ENCODE results near the gene HSPA1B. TPM values are rescaled to one million over a fixed set of nuclear protein-coding genes. Genes with fewer than 3 reads are reported as not detected.
"Not testable (repeated sequence)": the region's sequence is repeated elsewhere in the genome, so short reads cannot be mapped to it uniquely, and the experiment has no call there.

The HSPA1B gene
- total RNA-seq, 1 donor from 2014 or later, result 50.8 TPM

- ATAC-seq, result no peak
Measured at GRCh38 chr6:31796993-31797385, 30.5 kb upstream of the HSPA1B start.

GRCh38 chr6:31797588-31797987, 29.9 kb upstream of the HSPA1B start:
- DNase-seq (ENCODE audit: low spot score) (no peak), ATAC-seq (no peak)

More at GRCh38 chr6:31796993-31797385, 30.5 kb upstream of the HSPA1B start:
- no peak for DNase-seq (ENCODE audit: low spot score)

GRCh38 chr6:31799781-31800180, 27.8 kb upstream of the HSPA1B start:
- no peak for ATAC-seq
- DNase-seq (ENCODE audit: low spot score), result no peak

- DNase-seq (ENCODE audit: low spot score); ATAC-seq: not testable (repeated sequence)
Measured at GRCh38 chr6:31801031-31801927, 26.3 kb upstream of the HSPA1B start.

GRCh38 chr6:31805939-31806469, 21.5 kb upstream of the HSPA1B start:
- no peak for DNase-seq (ENCODE audit: low spot score)

GRCh38 chr6:31806470-31807272, 20.9 kb upstream of the HSPA1B start, which contains the start of gene LSM2:
Gene LSM2 (minus strand): TSS chr6:31806966. CDS start chr6:31806757, 209 bp downstream.
- DNase-seq (ENCODE audit: low spot score) (peak; percentile 98), ATAC-seq (peak; percentile 97)

More at GRCh38 chr6:31805939-31806469, 21.5 kb upstream of the HSPA1B start:
- peak; percentile 1 for ATAC-seq

GRCh38 chr6:31808599-31808998, 18.9 kb upstream of the HSPA1B start:
- peak; percentile 4 for ATAC-seq
- not testable (repeated sequence) for DNase-seq (ENCODE audit: low spot score)

GRCh38 chr6:31811645-31812044, 15.9 kb upstream of the HSPA1B start:
- no peak for DNase-seq (ENCODE audit: low spot score)
- ATAC-seq, result no peak

- ATAC-seq (no peak), DNase-seq (ENCODE audit: low spot score) (no peak)
Measured at GRCh38 chr6:31813465-31813849, 14.1 kb upstream of the HSPA1B start.

- ATAC-seq, result peak; percentile 41
Measured at GRCh38 chr6:31814677-31815024, 12.9 kb upstream of the HSPA1B start.

GRCh38 chr6:31815025-31815838, 12.3 kb upstream of the HSPA1B start, which contains the start of the genes HSPA1A and HSPA1L:
Gene HSPA1A (plus strand): TSS chr6:31815543. CDS start chr6:31815757, 214 bp downstream.
Gene HSPA1L (minus strand): TSS chr6:31815283. CDS start chr6:31811972, 3,311 bp downstream.
- DNase-seq (ENCODE audit: low spot score), result peak; percentile 98
- ATAC-seq, result peak; percentile 55

More at GRCh38 chr6:31814677-31815024, 12.9 kb upstream of the HSPA1B start:
- peak; percentile 95 for DNase-seq (ENCODE audit: low spot score)

GRCh38 chr6:31817133-31817928, 10.2 kb upstream of the HSPA1B start:
- ATAC-seq, result peak; percentile 2
- peak; percentile 73 for DNase-seq (ENCODE audit: low spot score)

- DNase-seq (ENCODE audit: low spot score), result peak; percentile 61
- ATAC-seq, result not testable (repeated sequence)
Measured at GRCh38 chr6:31817929-31818511, 9.5 kb upstream of the HSPA1B start.

- DNase-seq (ENCODE audit: low spot score), result no peak
- ATAC-seq, result no peak
Measured at GRCh38 chr6:31819871-31820299, 7.7 kb upstream of the HSPA1B start.

- not testable (repeated sequence) for ATAC-seq; DNase-seq (ENCODE audit: low spot score)
Measured at GRCh38 chr6:31820399-31820798, 7.1 kb upstream of the HSPA1B start.

- peak; percentile 75 for DNase-seq (ENCODE audit: low spot score)
- peak; percentile 31 for ATAC-seq
Measured at GRCh38 chr6:31821301-31822035, 6.1 kb upstream of the HSPA1B start.

- ATAC-seq (peak; percentile 55), DNase-seq (ENCODE audit: low spot score) (peak; percentile 87)
Measured at GRCh38 chr6:31822036-31822821, 5.3 kb upstream of the HSPA1B start.
